Endodermal cell (in vitro differentiated cells): ENCODE results near the gene NEGR1. TPM values are rescaled to one million over a fixed set of nuclear protein-coding genes. Genes with fewer than 3 reads are reported as not detected.

Experiments
- DNase-seq: peaks from one replicate; pipeline ENCODE4 v3.0.0-alpha.2; 2017
- H3K27ac ChIP-seq: 2 replicates; pipeline ENCODE4 v1.5.1; 2013; ENCODE audit warnings: mild to moderate bottlenecking, low read depth, low read length, moderate library complexity
- H3K27me3 ChIP-seq: 2 replicates; pipeline ENCODE4 v1.6.1; 2013; ENCODE audit warnings: mild to moderate bottlenecking, low read length, moderate library complexity; ENCODE audit not compliant: insufficient read depth, control insufficient read depth, poor library complexity, severe bottlenecking
- H3K36me3 ChIP-seq: 2 replicates; pipeline ENCODE4 v1.7.0; 2013; ENCODE audit warnings: mild to moderate bottlenecking, low read length, moderate library complexity; ENCODE audit not compliant: control insufficient read depth, insufficient read depth
- H3K4me1 ChIP-seq: one replicate; pipeline ENCODE4 v1.7.0; 2013; ENCODE audit warnings: low read length; ENCODE audit not compliant: control insufficient read depth, insufficient read depth
- H3K4me3 ChIP-seq: 2 replicates; pipeline ENCODE4 v1.5.1; 2013; ENCODE audit warnings: mild to moderate bottlenecking, low read length, moderate library complexity
- H3K9ac ChIP-seq: 2 replicates; pipeline ENCODE4 v1.6.1; 2013; ENCODE audit warnings: mild to moderate bottlenecking, low read length, moderate library complexity; ENCODE audit not compliant: poor library complexity, severe bottlenecking; ENCODE audit errors: extremely low read depth
- H3K9me3 ChIP-seq: 2 replicates; pipeline ENCODE4 v1.6.1; 2013; ENCODE audit warnings: mild to moderate bottlenecking, low read length, moderate library complexity; ENCODE audit not compliant: control insufficient read depth
- H3K27ac Mint-ChIP-seq: 2 replicates; pipeline ENCODE4 v1.8.0; 2020; ENCODE audit warnings: mixed read lengths
- H3K27me3 Mint-ChIP-seq: 2 replicates; pipeline ENCODE4 v1.8.0; 2021; ENCODE audit warnings: mild to moderate bottlenecking, mixed read lengths; ENCODE audit not compliant: insufficient read depth
- H3K36me3 Mint-ChIP-seq: 2 replicates; pipeline ENCODE4 v1.8.0; 2020; ENCODE audit warnings: low read depth, mixed read lengths
- H3K4me1 Mint-ChIP-seq: 2 replicates; pipeline ENCODE4 v1.8.0; 2020; ENCODE audit warnings: mixed read lengths
- H3K4me3 Mint-ChIP-seq: 2 replicates; pipeline ENCODE4 v1.8.0; 2020; ENCODE audit warnings: mild to moderate bottlenecking, moderate library complexity, mixed read lengths
- H3K9me3 Mint-ChIP-seq: 2 replicates; pipeline ENCODE4 v1.8.0; 2020; ENCODE audit warnings: mild to moderate bottlenecking, mixed read lengths
- WGBS, 2 experiments: methylation state at CpG; one replicate each; pipeline versions ENCODE4 v1.1.5 to v1.1.7; 2013; ENCODE audit warnings: missing lambda C conversion rate in 2 of 2, mixed read lengths in 1 of 2; ENCODE audit not compliant: insufficient coverage in 1 of 2, insufficient read length in 1 of 2; 5-methylcytosine and 5-hydroxymethylcytosine counted together
- total RNA-seq, 2 donors: library from RNA; stranded (reverse); fragmentation: NEBNext Ultra II Directional in 1 of 2; extraction: Animal tissue kit (Norgen Biotek cat#: 25700) in 1 of 2; gene quantifications; 2 replicates in 1 of 2; 3 replicates in 1 of 2; pipeline ENCODE4 v1.2.1, GENCODE V29; 2021
- TF ChIP-seq, protein P1 (sequence below): fragments of 200-600 bp; sonication (generic); conservative IDR thresholded peaks from 2 replicates; pipeline ENCODE4 v1.5.0; 2021; ENCODE audit warnings: antibody characterized with exemption, mild to moderate bottlenecking

Gene NEGR1
- total RNA-seq, 2 donors from 2014 or later, result 1.5 to 2.1 TPM

GRCh38 chr1:72129869-72130268, 152.5 kb downstream of the NEGR1 start:
- no peak overlapping the region for H3K27ac Mint-ChIP-seq
- Histone ChIP-seq H3K4me1 (no peaks in the 10 kb centered on the region), H3K36me3 (no peaks in the 10 kb centered on the region), H3K9me3 (no peaks in the 10 kb centered on the region), H3K9ac (no peak overlapping the region), H3K27ac (no peak overlapping the region), H3K4me3 (no peak overlapping the region), H3K27me3 (no peaks in the 10 kb centered on the region)
- TF ChIP-seq, protein P1, sequence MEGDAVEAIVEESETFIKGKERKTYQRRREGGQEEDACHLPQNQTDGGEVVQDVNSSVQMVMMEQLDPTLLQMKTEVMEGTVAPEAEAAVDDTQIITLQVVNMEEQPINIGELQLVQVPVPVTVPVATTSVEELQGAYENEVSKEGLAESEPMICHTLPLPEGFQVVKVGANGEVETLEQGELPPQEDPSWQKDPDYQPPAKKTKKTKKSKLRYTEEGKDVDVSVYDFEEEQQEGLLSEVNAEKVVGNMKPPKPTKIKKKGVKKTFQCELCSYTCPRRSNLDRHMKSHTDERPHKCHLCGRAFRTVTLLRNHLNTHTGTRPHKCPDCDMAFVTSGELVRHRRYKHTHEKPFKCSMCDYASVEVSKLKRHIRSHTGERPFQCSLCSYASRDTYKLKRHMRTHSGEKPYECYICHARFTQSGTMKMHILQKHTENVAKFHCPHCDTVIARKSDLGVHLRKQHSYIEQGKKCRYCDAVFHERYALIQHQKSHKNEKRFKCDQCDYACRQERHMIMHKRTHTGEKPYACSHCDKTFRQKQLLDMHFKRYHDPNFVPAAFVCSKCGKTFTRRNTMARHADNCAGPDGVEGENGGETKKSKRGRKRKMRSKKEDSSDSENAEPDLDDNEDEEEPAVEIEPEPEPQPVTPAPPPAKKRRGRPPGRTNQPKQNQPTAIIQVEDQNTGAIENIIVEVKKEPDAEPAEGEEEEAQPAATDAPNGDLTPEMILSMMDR, result no peak
- WGBS, 2 experiments, result 93 to 100% methylated on average over 1 to 2 of the region's 2 CpGs
- no peak for DNase-seq
- no peaks in the 10 kb centered on the region for H3K9me3 Mint-ChIP-seq
- H3K4me3 Mint-ChIP-seq, result no peak overlapping the region
- H3K27me3 Mint-ChIP-seq, result no peaks in the 10 kb centered on the region
- no peaks in the 10 kb centered on the region for H3K4me1 Mint-ChIP-seq
- H3K36me3 Mint-ChIP-seq, result no peaks in the 10 kb centered on the region

GRCh38 chr1:72122099-72122880, 160.0 kb downstream of the NEGR1 start:
- Mint-ChIP-seq H3K27ac (no peak overlapping the region), H3K4me3 (no peak overlapping the region), H3K36me3 (no peaks in the 10 kb centered on the region), H3K27me3 (no peaks in the 10 kb centered on the region), H3K4me1 (peaks cover 2% of the 10 kb centered on the region), H3K9me3 (no peaks in the 10 kb centered on the region)
- H3K4me1 ChIP-seq, result no peaks in the 10 kb centered on the region
- TF ChIP-seq, protein P1, result no peak
- no peaks in the 10 kb centered on the region for H3K9me3 ChIP-seq
- H3K27ac ChIP-seq, result no peak overlapping the region
- no peak overlapping the region for H3K4me3 ChIP-seq
- H3K9ac ChIP-seq, result no peak overlapping the region
- no peak for DNase-seq
- H3K36me3 ChIP-seq, result no peaks in the 10 kb centered on the region
- H3K27me3 ChIP-seq, result no peaks in the 10 kb centered on the region
- 95 to 100% methylated on average over 2 to 4 of the region's 4 CpGs for WGBS, 2 experiments

DNA sequence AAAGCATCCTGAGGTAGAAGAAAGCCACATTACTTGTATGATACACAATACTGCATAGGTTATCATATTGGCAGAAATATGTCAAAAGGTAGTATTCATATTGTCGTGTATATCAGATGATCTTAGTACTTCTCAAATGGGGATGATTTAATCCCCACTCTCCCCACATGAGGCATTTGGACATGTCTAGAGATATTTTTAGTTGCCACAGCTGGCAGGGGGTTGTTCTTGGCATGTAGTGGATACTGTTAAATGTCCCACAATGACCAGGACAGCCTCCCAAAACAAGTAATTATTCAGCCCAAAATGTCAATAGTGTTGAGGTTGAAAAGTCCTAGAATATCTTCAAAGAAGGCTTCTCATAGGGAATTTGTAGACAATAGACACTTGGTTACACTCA, 162.8 kb downstream of the NEGR1 start:
- Histone ChIP-seq H3K4me1 (no peaks in the 10 kb centered on the region), H3K9ac (no peak overlapping the region), H3K4me3 (no peak overlapping the region), H3K36me3 (no peaks in the 10 kb centered on the region), H3K27ac (no peak overlapping the region), H3K27me3 (no peaks in the 10 kb centered on the region), H3K9me3 (no peaks in the 10 kb centered on the region)
- TF ChIP-seq, protein P1, result no peak
- Mint-ChIP-seq H3K27ac (no peak overlapping the region), H3K36me3 (no peaks in the 10 kb centered on the region), H3K27me3 (no peaks in the 10 kb centered on the region), H3K9me3 (no peaks in the 10 kb centered on the region), H3K4me3 (no peak overlapping the region), H3K4me1 (peaks cover 5% of the 10 kb centered on the region)
- 100% methylated on average over 1 of the region's 1 CpG; no CpG with 5 or more reads in 1 of the 2 experiments for WGBS, 2 experiments
- DNase-seq, result no peak
